ENCODE measurements around the gene CCDC57. TPM values are rescaled to one million over a fixed set of nuclear protein-coding genes. Genes with fewer than 3 reads are reported as not detected.

Gene CCDC57
- total and polyA plus RNA-seq, 9 of the 15 experiments (the other 6 are each of a cell fraction or from before 2014, with no cell fraction given) = 0.83 to 36.2 (median 13.6) TPM

DNA sequence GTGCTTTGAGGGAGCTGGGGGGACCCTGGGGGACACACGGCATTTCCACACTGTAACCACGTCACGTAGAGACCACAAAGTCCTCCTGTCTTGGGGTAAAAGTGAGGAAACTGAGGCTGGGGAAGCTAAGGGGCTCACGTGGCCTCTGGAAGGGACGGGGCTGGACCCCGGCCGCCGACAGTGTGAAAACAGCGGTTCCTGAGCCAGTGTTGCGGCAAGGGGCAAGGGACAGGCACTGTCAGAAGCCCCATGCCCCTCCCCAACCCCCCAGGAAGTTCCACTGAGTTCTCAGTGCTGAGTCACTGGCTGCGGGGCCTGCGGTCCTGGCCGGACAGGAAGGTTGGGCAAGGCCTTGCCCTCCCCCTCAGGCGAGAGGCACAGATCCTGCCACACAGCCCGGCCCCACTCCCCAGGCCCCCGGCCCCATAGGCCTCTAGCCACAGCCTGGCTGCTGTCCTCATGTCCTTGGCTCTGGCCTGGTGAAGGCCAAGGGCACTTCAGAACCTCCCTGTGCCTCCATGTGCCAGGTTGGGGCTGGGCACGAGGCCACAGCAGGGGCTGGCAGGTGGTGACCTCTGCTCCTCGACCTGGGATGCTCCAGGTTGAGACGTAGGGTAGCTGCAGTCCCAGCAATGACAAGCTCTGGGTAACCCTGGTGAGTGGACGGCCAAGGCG is 5.0 kb upstream of the CCDC57 start (continued):
- TF ChIP-seq, protein P1, sequence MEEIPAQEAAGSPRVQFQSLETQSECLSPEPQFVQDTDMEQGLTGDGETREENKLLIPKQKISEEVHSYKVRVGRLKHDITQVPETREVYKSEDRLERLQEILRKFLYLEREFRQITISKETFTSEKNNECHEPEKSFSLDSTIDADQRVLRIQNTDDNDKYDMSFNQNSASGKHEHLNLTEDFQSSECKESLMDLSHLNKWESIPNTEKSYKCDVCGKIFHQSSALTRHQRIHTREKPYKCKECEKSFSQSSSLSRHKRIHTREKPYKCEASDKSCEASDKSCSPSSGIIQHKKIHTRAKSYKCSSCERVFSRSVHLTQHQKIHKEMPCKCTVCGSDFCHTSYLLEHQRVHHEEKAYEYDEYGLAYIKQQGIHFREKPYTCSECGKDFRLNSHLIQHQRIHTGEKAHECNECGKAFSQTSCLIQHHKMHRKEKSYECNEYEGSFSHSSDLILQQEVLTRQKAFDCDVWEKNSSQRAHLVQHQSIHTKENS (CRISPR knock-in tag; IDR thresholded peaks at IDR 0.05) = no peak
- TF ChIP-seq L3MBTL2 (IDR thresholded peaks at IDR 0.05) (peak; percentile 32; the same call in 1 of the 2 replicates), TAF1 (IDR thresholded peaks at IDR 0.05; ENCODE audit: control insufficient read depth, extremely low read depth, insufficient read depth, low read length, severe bottlenecking) (peak; percentile 24), ZNF583 (CRISPR knock-in tag; IDR thresholded peaks at IDR 0.05) (no peak), SAFB2 (IDR thresholded peaks at IDR 0.05; ENCODE audit: borderline replicate concordance, low read depth, low read length, severe bottlenecking) (no peak), HNRNPL (IDR thresholded peaks at IDR 0.05; ENCODE audit: low read depth, low read length) (no peak), TEAD4 (IDR thresholded peaks at IDR 0.05; ENCODE audit: low read length) (no peak), TEAD4 (CRISPR knock-in tag; IDR thresholded peaks at IDR 0.05; ENCODE audit: borderline replicate concordance) (no peak; the same call in 1 of the 2 replicates), CREBBP (IDR thresholded peaks at IDR 0.05; ENCODE audit: low read depth, low read length) (no peak), RNF2 (IDR thresholded peaks at IDR 0.05) (peak; percentile 87; the same call in 1 of the 2 replicates), KLF13 (tag; IDR thresholded peaks at IDR 0.05; ENCODE audit: borderline replicate concordance, low read depth) (no peak)
- TF ChIP-seq, protein P2, sequence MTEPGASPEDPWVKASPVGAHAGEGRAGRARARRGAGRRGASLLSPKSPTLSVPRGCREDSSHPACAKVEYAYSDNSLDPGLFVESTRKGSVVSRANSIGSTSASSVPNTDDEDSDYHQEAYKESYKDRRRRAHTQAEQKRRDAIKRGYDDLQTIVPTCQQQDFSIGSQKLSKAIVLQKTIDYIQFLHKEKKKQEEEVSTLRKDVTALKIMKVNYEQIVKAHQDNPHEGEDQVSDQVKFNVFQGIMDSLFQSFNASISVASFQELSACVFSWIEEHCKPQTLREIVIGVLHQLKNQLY (CRISPR knock-in tag; conservative IDR thresholded peaks at IDR 0.05) = no peak
- TF ChIP-seq, protein P3, sequence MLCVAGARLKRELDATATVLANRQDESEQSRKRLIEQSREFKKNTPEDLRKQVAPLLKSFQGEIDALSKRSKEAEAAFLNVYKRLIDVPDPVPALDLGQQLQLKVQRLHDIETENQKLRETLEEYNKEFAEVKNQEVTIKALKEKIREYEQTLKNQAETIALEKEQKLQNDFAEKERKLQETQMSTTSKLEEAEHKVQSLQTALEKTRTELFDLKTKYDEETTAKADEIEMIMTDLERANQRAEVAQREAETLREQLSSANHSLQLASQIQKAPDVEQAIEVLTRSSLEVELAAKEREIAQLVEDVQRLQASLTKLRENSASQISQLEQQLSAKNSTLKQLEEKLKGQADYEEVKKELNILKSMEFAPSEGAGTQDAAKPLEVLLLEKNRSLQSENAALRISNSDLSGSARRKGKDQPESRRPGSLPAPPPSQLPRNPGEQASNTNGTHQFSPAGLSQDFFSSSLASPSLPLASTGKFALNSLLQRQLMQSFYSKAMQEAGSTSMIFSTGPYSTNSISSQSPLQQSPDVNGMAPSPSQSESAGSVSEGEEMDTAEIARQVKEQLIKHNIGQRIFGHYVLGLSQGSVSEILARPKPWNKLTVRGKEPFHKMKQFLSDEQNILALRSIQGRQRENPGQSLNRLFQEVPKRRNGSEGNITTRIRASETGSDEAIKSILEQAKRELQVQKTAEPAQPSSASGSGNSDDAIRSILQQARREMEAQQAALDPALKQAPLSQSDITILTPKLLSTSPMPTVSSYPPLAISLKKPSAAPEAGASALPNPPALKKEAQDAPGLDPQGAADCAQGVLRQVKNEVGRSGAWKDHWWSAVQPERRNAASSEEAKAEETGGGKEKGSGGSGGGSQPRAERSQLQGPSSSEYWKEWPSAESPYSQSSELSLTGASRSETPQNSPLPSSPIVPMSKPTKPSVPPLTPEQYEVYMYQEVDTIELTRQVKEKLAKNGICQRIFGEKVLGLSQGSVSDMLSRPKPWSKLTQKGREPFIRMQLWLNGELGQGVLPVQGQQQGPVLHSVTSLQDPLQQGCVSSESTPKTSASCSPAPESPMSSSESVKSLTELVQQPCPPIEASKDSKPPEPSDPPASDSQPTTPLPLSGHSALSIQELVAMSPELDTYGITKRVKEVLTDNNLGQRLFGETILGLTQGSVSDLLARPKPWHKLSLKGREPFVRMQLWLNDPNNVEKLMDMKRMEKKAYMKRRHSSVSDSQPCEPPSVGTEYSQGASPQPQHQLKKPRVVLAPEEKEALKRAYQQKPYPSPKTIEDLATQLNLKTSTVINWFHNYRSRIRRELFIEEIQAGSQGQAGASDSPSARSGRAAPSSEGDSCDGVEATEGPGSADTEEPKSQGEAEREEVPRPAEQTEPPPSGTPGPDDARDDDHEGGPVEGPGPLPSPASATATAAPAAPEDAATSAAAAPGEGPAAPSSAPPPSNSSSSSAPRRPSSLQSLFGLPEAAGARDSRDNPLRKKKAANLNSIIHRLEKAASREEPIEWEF (CRISPR knock-in tag; IDR thresholded peaks at IDR 0.05) = peak; percentile 76; the same call in 1 of the 2 replicates
- TF ChIP-seq, protein P4, sequence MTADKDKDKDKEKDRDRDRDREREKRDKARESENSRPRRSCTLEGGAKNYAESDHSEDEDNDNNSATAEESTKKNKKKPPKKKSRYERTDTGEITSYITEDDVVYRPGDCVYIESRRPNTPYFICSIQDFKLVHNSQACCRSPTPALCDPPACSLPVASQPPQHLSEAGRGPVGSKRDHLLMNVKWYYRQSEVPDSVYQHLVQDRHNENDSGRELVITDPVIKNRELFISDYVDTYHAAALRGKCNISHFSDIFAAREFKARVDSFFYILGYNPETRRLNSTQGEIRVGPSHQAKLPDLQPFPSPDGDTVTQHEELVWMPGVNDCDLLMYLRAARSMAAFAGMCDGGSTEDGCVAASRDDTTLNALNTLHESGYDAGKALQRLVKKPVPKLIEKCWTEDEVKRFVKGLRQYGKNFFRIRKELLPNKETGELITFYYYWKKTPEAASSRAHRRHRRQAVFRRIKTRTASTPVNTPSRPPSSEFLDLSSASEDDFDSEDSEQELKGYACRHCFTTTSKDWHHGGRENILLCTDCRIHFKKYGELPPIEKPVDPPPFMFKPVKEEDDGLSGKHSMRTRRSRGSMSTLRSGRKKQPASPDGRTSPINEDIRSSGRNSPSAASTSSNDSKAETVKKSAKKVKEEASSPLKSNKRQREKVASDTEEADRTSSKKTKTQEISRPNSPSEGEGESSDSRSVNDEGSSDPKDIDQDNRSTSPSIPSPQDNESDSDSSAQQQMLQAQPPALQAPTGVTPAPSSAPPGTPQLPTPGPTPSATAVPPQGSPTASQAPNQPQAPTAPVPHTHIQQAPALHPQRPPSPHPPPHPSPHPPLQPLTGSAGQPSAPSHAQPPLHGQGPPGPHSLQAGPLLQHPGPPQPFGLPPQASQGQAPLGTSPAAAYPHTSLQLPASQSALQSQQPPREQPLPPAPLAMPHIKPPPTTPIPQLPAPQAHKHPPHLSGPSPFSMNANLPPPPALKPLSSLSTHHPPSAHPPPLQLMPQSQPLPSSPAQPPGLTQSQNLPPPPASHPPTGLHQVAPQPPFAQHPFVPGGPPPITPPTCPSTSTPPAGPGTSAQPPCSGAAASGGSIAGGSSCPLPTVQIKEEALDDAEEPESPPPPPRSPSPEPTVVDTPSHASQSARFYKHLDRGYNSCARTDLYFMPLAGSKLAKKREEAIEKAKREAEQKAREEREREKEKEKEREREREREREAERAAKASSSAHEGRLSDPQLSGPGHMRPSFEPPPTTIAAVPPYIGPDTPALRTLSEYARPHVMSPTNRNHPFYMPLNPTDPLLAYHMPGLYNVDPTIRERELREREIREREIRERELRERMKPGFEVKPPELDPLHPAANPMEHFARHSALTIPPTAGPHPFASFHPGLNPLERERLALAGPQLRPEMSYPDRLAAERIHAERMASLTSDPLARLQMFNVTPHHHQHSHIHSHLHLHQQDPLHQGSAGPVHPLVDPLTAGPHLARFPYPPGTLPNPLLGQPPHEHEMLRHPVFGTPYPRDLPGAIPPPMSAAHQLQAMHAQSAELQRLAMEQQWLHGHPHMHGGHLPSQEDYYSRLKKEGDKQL (CRISPR knock-in tag; IDR thresholded peaks at IDR 0.05; ENCODE audit: borderline replicate concordance) = no peak
